ENCODE measurements around the gene CCDC92. TPM values are rescaled to one million over a fixed set of nuclear protein-coding genes. Genes with fewer than 3 reads are reported as not detected.

The CCDC92 gene
- total and polyA plus RNA-seq, 10 of the 15 experiments (the other 5 are each of a cell fraction or from before 2014, with no cell fraction given) = 0.53 to 11.8 (median 4.2) TPM

GRCh38 chr12:123949770-123950165 is 22.9 kb downstream of the CCDC92 start:
- CTCF ChIA-PET = no interaction called here
- DNase-seq (ENCODE audit: low read depth, low spot score) = no peak
- BruUV-seq (replicated peaks) = no TSS peak
- Histone ChIP-seq H3K36me3 (ENCODE audit: control insufficient read depth in 2 of 2, insufficient read depth in 2 of 2, low read length in 1 of 2) (no peaks in the 10 kb centered on the region), H3K4me2 (ENCODE audit: control insufficient read depth, insufficient read depth) (no peak overlapping the region), H4K20me1 (ENCODE audit: control insufficient read depth, insufficient read depth) (no peaks in the 10 kb centered on the region), H3K4me3 (no peak overlapping the region), H3K27me3 (replicated peaks in 1 of 2; ENCODE audit: control insufficient read depth in 2 of 2, insufficient read depth in 2 of 2, low read length in 1 of 2) (no peaks in the 10 kb centered on the region; a peak in 1 of 4 replicates), H3K4me1 (ENCODE audit: control insufficient read depth, insufficient read depth, low read length) (no peaks in the 10 kb centered on the region), H3K27ac (ENCODE audit: control insufficient read depth, insufficient read depth) (no peak overlapping the region), H2AFZ (ENCODE audit: control insufficient read depth, low read depth, low read length) (no peak overlapping the region), H3K9me3 (replicated peaks; ENCODE audit: control insufficient read depth, insufficient read depth, low read length) (no peaks in the 10 kb centered on the region), H3K79me2 (ENCODE audit: control insufficient read depth, insufficient read depth, low read length) (no peaks in the 10 kb centered on the region), H3K9ac (ENCODE audit: control insufficient read depth, insufficient read depth, low read length) (no peak overlapping the region)
- POLR2A ChIA-PET = no interaction called here
- RAD21 ChIA-PET (ENCODE audit: unreplicated experiment) = no interaction called here
- ATAC-seq = no peak
- FAIRE-seq = no peak
- in situ Hi-C loops (cut with MboI) = no loop called here
- intact Hi-C loops (cut with micrococcal nuclease; ENCODE audit: unreplicated experiment) = no loop called here
- 62% methylated on average over 15 of the region's 15 CpGs for WGBS (ENCODE audit: insufficient coverage, insufficient replicate concordance, low lambda C conversion rate, missing lambda C conversion rate)
- SMC1A ChIA-PET (ENCODE audit: uncharacterized antibody, unreplicated experiment) = interaction anchor here (0.6 kb wide), 1 partner anchor 15 kb away, joined by 3 read pairs; no protein-coding TSS in a partner anchor
- no peak for TF ChIP-seq IRF5 (IDR thresholded peaks at IDR 0.05; ENCODE audit: borderline replicate concordance)
- TF ChIP-seq PRDM15 (CRISPR knock-in tag; IDR thresholded peaks at IDR 0.05) = no peak
- TF ChIP-seq ZBTB4 (CRISPR knock-in tag; IDR thresholded peaks at IDR 0.05) = no peak
- TF ChIP-seq ELK1 (IDR thresholded peaks at IDR 0.05; ENCODE audit: low read depth, low read length) = no peak
- TF ChIP-seq HSF1 (IDR thresholded peaks at IDR 0.05; ENCODE audit: low read depth, low read length) = no peak
- no peak for TF ChIP-seq HDGF (IDR thresholded peaks at IDR 0.05)
- no peak for TF ChIP-seq SMC3 (IDR thresholded peaks at IDR 0.05; ENCODE audit: borderline replicate concordance, low read length)
- TF ChIP-seq ZSCAN29 (IDR thresholded peaks at IDR 0.05) = no peak

Data from GM12878 (cell line).